Muscle of arm (tissue), 12 donors: Measurements from ENCODE around the gene ITGB5. TPM values are rescaled to one million over a fixed set of nuclear protein-coding genes. Genes with fewer than 3 reads are reported as not detected.
A peak's percentile ranks its signal among the peaks of the same experiment; 100 is the strongest.

Source experiments
- DNase-seq: peaks from one replicate; pipeline ENCODE4 v3.0.0-alpha.2; 2013
- polyA plus RNA-seq, 12 donors: library from polyadenylated mRNA; unstranded; fragments of 120-200 nt; gene quantifications; one replicate each; pipeline ENCODE4 v1.2.1, GENCODE V29; 2013; ENCODE audit not compliant: insufficient read length in 12 of 12

Gene ITGB5
- polyA plus RNA-seq, 12 donors: 17.3 to 82.1 (median 25.5) TPM; not detected in 1

- no peak for DNase-seq
These were observed 70.1 kb downstream of the ITGB5 start for GRCh38 chr3:124817079-124817478.

GRCh38 chr3:124816206-124816605 is 71.0 kb downstream of the ITGB5 start:
- DNase-seq: no peak

GRCh38 chr3:124815781-124816180 is 71.4 kb downstream of the ITGB5 start:
- no peak for DNase-seq

GRCh38 chr3:124814620-124815421 is 72.3 kb downstream of the ITGB5 start:
- no peak for DNase-seq

GRCh38 chr3:124813541-124813940 is 73.6 kb downstream of the ITGB5 start:
- no peak for DNase-seq

- DNase-seq: peak; percentile 75
These were observed 74.6 kb downstream of the ITGB5 start for GRCh38 chr3:124812291-124813265.

GRCh38 chr3:124811436-124811835 is 75.7 kb downstream of the ITGB5 start:
- no peak for DNase-seq

GRCh38 chr3:124810970-124811369 is 76.2 kb downstream of the ITGB5 start:
- DNase-seq: no peak

- DNase-seq: no peak
These were observed 78.1 kb downstream of the ITGB5 start for GRCh38 chr3:124809039-124809438.

GRCh38 chr3:124805671-124806070 is 81.5 kb downstream of the ITGB5 start:
- no peak for DNase-seq

GRCh38 chr3:124804875-124805274 is 82.3 kb downstream of the ITGB5 start:
- DNase-seq: no peak

- no peak for DNase-seq
These were observed 84.5 kb downstream of the ITGB5 start for GRCh38 chr3:124802702-124803101.

- DNase-seq: no peak
These were observed 85.0 kb downstream of the ITGB5 start for GRCh38 chr3:124802061-124802698.

- DNase-seq: peak; percentile 38
These were observed 86.5 kb downstream of the ITGB5 start for GRCh38 chr3:124800511-124801258.

- DNase-seq: no peak
These were observed 87.1 kb downstream of the ITGB5 start for GRCh38 chr3:124800076-124800475.

- DNase-seq: no peak
These were observed 87.5 kb downstream of the ITGB5 start for GRCh38 chr3:124799676-124800075.

- no peak for DNase-seq
These were observed 89.7 kb downstream of the ITGB5 start for GRCh38 chr3:124797426-124797945.

- DNase-seq: no peak
These were observed 90.7 kb downstream of the ITGB5 start for GRCh38 chr3:124796477-124796876.

- DNase-seq: no peak
These were observed 94.0 kb downstream of the ITGB5 start for GRCh38 chr3:124793054-124793739.

- no peak for DNase-seq
These were observed 94.7 kb downstream of the ITGB5 start for GRCh38 chr3:124792341-124793040.
